HG02571 (cell line): ENCODE data around the gene SYPL2.
A peak's percentile ranks its signal among the peaks of the same experiment; 100 is the strongest.

ENCODE experiments used
- ATAC-seq: cut with Tn5 transposase; IDR thresholded peaks from one replicate; pipeline ENCODE4 v1.9.1; 2021; ENCODE audit warnings: mild to moderate bottlenecking, moderate library complexity; ENCODE audit not compliant: unreplicated experiment

SYPL2 gene

DNA sequence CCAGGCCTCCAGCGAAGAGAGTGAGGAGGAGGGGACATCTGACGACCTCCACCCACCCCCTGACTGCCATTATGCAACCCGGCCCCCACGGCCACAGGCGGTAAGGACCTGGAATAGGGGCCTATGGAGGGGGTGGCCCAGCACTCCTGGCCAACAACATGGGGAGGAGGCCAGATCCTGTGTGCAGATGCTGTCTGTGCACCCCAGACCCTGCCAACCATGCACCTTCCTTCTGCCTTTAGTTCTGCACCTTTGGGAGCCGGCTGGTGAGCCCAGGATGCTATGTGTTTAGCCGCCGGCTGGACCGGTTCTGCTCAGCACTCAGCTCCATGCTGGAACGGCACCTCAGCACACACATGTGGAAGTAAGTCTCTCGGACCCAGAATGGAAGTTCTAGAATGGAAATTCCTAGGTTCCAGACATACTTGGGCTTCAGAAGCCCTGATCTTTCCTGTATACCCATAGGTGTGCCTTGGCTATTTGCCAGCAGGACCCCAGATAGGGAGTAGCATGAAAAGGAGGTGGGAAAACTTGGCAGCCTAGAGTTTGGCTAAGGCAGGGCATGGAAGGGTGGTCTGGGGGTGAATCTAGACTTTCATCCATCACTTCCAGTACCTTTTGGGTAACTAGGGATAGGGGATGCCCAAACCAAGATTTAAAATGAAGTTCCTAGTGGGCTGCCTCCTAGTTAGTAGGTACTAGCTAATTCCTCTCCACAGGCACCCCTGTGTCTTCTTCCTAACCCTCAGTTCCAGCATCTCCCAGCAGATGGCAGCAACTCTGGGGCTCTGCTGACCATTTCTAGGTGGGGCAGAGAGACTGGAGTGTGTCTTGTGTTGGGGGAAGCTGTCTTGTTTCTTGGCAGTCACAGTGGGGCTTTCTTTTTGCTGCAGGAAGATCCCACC is 23.9 kb downstream of the SYPL2 start:
- ATAC-seq = no peak

- no peak for ATAC-seq
Measured at GRCh38 chr1:109490934-109491302, 24.6 kb downstream of the SYPL2 start.

- ATAC-seq = no peak
Measured at GRCh38 chr1:109491372-109491771, 25.0 kb downstream of the SYPL2 start.

DNA sequence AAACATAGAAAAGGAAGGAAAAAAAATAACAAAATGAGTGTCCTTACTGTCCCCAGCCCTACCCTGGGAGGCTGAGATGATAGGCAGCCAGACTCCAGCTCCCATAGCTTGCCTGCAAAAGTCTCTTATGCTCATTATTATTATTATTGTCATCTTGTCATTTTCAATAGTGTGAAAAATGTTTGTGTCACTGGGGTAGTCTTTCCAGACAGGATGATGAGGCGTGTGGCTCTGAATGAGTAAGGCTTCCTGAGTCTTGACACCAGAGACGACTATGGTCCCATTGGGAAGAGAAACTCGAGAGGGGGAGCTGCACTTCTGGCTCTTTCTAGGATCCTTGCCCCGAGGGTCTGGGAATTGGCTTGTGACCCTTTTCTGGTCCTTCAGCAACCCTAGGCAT is 26.4 kb downstream of the SYPL2 start:
- no peak for ATAC-seq

- ATAC-seq = no peak
Measured at GRCh38 chr1:109493227-109493626, 26.9 kb downstream of the SYPL2 start.

DNA sequence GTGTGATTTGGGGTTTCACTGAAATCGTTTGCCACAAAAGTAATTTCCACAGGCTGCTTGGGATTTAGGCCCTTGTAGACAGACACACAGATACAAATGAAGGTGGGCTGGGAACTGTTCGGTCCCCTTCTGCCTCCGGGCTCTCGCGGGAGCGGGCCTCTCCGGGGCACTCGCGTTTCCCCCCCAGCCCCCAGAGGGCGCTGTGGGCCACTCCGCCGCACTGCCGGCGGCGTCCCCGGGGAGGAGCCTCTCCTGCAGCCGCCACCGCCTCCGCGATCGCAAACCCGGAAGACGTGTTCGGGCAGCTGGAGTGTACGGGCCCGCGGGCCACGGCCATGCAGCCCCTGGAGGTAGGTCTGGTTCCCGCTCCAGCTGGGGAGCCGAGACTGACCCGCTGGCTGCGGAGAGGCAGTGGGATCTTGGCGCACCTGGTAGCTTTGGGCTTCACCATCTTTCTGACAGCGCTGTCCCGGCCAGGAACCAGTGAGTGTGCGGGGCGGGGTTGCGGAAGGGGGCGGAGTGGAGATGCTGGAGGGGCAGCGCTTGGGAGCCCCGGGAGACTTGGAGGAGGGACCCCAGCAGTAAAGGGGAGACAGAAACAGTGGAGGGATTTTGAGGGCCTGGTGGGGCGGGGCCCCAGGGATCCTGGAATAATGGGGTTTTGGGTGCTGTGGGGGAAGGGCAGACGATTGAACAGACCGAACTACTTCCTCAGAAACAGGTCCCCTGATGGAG is 27.6 kb downstream of the SYPL2 start, which contains the start of gene CYB561D1:
Gene CYB561D1 (plus strand): TSS at position 290 of the 735 bp plus-strand sequence. CDS start 46 bp downstream, at position 336.
- peak; percentile 83 for ATAC-seq

DNA sequence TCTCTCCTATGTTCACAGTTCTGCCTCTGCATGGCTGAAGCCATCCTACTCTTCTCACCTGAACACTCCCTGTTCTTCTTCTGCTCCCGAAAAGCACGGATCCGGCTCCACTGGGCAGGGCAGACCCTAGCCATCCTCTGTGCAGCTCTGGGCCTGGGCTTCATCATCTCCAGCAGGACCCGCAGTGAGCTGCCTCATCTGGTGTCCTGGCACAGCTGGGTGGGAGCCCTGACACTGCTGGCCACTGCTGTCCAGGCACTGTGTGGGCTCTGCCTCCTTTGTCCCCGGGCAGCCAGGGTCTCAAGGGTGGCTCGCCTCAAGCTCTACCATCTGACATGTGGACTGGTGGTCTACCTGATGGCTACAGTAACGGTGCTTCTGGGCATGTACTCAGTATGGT is 29.4 kb downstream of the SYPL2 start:
- no peak for ATAC-seq

GRCh38 chr1:109497449-109498160 is 31.3 kb downstream of the SYPL2 start:
- no peak for ATAC-seq

GRCh38 chr1:109498161-109498801 is 31.9 kb downstream of the SYPL2 start:
- ATAC-seq = no peak

GRCh38 chr1:109499081-109499480 is 32.7 kb downstream of the SYPL2 start:
- ATAC-seq = no peak

GRCh38 chr1:109499661-109500536 is 33.6 kb downstream of the SYPL2 start:
- no peak for ATAC-seq

GRCh38 chr1:109500941-109501381 is 34.6 kb downstream of the SYPL2 start:
- no peak for ATAC-seq

DNA sequence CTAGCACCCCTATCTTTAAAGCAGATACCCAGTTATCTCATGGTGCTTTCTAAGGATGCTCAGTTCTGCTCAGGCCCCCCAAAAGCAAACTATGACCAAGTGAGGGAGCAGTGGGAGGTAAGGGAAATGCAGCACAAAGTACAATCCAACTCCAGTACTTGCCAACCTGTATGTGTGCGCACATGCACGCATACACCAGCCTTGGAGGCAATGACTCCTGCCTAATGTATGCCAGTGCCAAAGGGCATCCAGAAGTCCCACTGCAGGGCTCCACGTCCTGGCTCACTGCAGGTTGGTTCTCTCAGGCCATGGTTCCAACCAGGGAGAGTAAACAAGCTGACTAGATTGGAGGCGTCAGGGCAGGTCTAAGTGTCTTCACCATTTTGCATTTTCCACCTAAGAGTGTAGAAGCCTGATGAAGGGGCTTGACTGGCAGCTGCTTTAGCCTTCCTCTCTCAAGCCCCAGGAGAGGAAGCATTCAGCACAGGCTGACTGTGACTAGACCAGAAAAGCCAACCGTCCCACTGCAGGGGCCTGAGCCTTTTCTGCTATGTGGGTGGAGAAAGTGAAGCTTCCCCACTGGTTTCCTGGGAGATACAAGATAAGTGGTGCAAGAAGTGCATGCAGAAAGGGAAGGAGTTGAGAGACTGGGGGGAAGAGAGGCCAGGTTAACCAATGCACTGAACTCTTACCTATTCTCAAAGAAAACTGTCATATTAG is 35.5 kb downstream of the SYPL2 start:
- ATAC-seq = no peak

DNA sequence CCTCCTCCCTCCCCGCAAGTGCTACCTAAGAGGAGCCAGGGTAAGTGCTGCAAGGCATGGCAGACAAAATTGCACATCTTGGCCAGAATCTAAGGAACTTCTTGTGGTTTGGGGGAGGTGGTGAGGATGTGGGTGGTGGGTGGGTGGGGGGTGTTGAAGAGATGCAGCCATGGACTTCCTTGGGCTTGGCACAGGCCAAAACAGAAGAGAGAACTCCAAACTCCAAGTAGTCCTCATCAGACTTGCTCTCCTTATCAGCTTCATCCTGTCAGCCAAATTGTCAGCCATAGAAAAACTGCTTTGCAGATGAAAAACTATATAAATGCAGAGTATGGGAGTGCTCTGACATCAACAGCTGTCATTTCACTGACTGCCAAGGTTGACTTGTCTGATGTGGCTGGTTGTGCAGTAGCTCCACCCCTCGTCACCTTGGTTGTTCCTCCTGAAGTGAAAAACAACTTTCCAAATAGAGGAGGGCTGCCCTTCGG is 36.1 kb downstream of the SYPL2 start:
- ATAC-seq = no peak

DNA sequence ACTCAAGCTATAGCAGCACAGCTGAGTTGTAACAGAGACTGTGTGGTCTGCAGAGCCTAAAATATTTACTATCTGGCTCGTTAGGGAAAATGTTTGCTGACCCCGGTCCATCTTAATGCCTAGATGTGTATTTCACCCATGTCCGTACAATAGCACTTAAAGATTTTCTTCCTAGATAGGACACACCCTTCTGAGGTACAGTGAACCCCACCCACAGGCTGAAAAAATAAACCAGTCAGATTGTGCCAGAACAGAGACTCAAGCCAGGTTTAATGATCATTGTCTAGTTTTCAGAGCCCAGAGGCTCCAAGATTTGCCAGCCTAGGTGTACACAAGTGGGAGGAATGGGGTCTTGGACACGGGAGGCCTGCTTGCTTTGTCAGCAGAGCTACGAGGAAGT is 37.6 kb downstream of the SYPL2 start:
- no peak for ATAC-seq

DNA sequence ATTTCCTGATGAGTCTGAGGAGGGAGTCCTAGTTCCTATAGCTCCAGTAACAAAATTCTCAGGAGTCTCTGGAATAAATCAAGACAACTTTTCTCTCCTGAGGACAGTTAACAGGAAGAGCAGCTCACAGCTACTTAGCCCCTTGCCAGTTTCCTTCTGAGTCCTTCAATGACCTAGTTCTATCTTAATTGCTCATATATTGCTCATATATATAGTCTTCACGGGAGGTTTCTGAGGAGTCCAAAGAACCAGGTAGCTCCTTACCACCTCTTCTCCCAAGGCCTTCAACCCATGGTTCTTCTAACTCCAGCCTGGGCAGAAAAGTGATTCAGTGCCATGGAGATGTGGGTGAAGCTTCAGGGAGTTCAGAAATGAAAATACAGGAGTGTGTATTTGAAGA is 38.6 kb downstream of the SYPL2 start:
- ATAC-seq = no peak

- no peak for ATAC-seq
Measured at GRCh38 chr1:109508001-109508872, 41.9 kb downstream of the SYPL2 start.

- ATAC-seq = no peak
Measured at GRCh38 chr1:109508873-109509175, 42.5 kb downstream of the SYPL2 start.
